ENCODE data around the gene BEND4. TPM values are rescaled to one million over a fixed set of nuclear protein-coding genes. Genes with fewer than 3 reads are reported as not detected.

The BEND4 gene
- total RNA-seq, 2 experiments from 2014 or later, result 1.1 to 1.6 TPM

- no peaks in the 10 kb centered on the region for H3K27me3 Mint-ChIP-seq
- H3K9me3 Mint-ChIP-seq, result no peaks in the 10 kb centered on the region
- H3K27ac Mint-ChIP-seq, result no peak overlapping the region
- TF ChIP-seq CTCF (IDR thresholded peaks at IDR 0.05), result no peak
- H3K4me1 Mint-ChIP-seq (ENCODE audit: low read depth), result no peaks in the 10 kb centered on the region
- no peak for ATAC-seq
- no peak for DNase-seq
- intact Hi-C loops (cut with micrococcal nuclease), result no loop called here
- H3K4me3 Mint-ChIP-seq, result no peak overlapping the region
- H3K36me3 Mint-ChIP-seq (ENCODE audit: low read depth), result peaks cover 8% of the 10 kb centered on the region
- ChIA-PET CTCF (no interaction called here), POLR2A (no interaction called here)
Measured at GRCh38 chr4:42078184-42078801, 74.2 kb downstream of the BEND4 start.

GRCh38 chr4:42074294-42074693 is 78.2 kb downstream of the BEND4 start:
- H3K27ac Mint-ChIP-seq, result no peak overlapping the region
- ChIA-PET CTCF (interaction anchor here (1.6 kb wide), 1 partner anchor 32 kb away, joined by 3 read pairs; no protein-coding TSS in a partner anchor), POLR2A (no interaction called here)
- no peak for DNase-seq
- H3K9me3 Mint-ChIP-seq, result no peaks in the 10 kb centered on the region
- no peaks in the 10 kb centered on the region for H3K27me3 Mint-ChIP-seq
- no peak for ATAC-seq
- no peak overlapping the region for H3K4me3 Mint-ChIP-seq
- no peak for TF ChIP-seq CTCF (IDR thresholded peaks at IDR 0.05)
- intact Hi-C loops (cut with micrococcal nuclease), result no loop called here
- no peaks in the 10 kb centered on the region for H3K4me1 Mint-ChIP-seq (ENCODE audit: low read depth)
- H3K36me3 Mint-ChIP-seq (ENCODE audit: low read depth), result peaks cover 7% of the 10 kb centered on the region

- no peak for TF ChIP-seq CTCF (IDR thresholded peaks at IDR 0.05)
- Mint-ChIP-seq H3K9me3 (no peaks in the 10 kb centered on the region), H3K36me3 (ENCODE audit: low read depth) (peaks cover 8% of the 10 kb centered on the region), H3K4me3 (no peak overlapping the region), H3K27me3 (no peaks in the 10 kb centered on the region), H3K27ac (no peak overlapping the region), H3K4me1 (ENCODE audit: low read depth) (no peaks in the 10 kb centered on the region)
- ATAC-seq, result no peak
- intact Hi-C loops (cut with micrococcal nuclease), result no loop called here
- ChIA-PET POLR2A (no interaction called here), CTCF (no interaction called here)
- DNase-seq, result no peak
Measured at GRCh38 chr4:42070463-42070862, 82.0 kb downstream of the BEND4 start.

- no peaks in the 10 kb centered on the region for H3K27me3 Mint-ChIP-seq
- no peak for TF ChIP-seq CTCF (IDR thresholded peaks at IDR 0.05)
- DNase-seq (no peak), ATAC-seq (no peak)
- CTCF ChIA-PET, result no interaction called here
- no peak overlapping the region for H3K4me3 Mint-ChIP-seq
- peaks cover 19% of the 10 kb centered on the region for H3K36me3 Mint-ChIP-seq (ENCODE audit: low read depth)
- POLR2A ChIA-PET, result no interaction called here
- H3K27ac Mint-ChIP-seq, result no peak overlapping the region
- no peaks in the 10 kb centered on the region for H3K4me1 Mint-ChIP-seq (ENCODE audit: low read depth)
- intact Hi-C loops (cut with micrococcal nuclease), result no loop called here
- H3K9me3 Mint-ChIP-seq, result no peaks in the 10 kb centered on the region
Measured at GRCh38 chr4:42067264-42067663, 85.2 kb downstream of the BEND4 start.

- ATAC-seq (no peak), DNase-seq (no peak)
- Mint-ChIP-seq H3K27me3 (no peaks in the 10 kb centered on the region), H3K9me3 (no peaks in the 10 kb centered on the region), H3K4me1 (ENCODE audit: low read depth) (no peaks in the 10 kb centered on the region), H3K27ac (no peak overlapping the region), H3K36me3 (ENCODE audit: low read depth) (peaks cover 16% of the 10 kb centered on the region), H3K4me3 (no peak overlapping the region)
- CTCF ChIA-PET, result no interaction called here
- POLR2A ChIA-PET, result no interaction called here
- intact Hi-C loops (cut with micrococcal nuclease), result no loop called here
- TF ChIP-seq CTCF (IDR thresholded peaks at IDR 0.05), result no peak
Measured at GRCh38 chr4:42066402-42066801, 86.1 kb downstream of the BEND4 start.

Other genes with a start within 250 kb of the BEND4 start
- 10 to 100 TPM; 49.2 to 49.4 TPM for gene TMEM33, start 217.2 kb downstream of the BEND4 start, total RNA-seq
- under 1 TPM; 0.31 to 0.41 TPM for gene DCAF4L1, start 170.9 kb downstream of the BEND4 start, total RNA-seq
- gene SLC30A9, start 162.1 kb downstream of the BEND4 start, total RNA-seq, result 10 to 100 TPM; 42.5 to 51.6 TPM
- gene SHISA3, start 244.8 kb upstream of the BEND4 start, total RNA-seq, result under 1 TPM in 1 of 2 experiments, not detected in 1; 0.23 TPM

Measured in activated CD8-positive, alpha-beta T cell treated with anti-CD3 and anti-CD28 coated beads for 36 hours (primary cell).